Mammary epithelial cell (primary cell): ENCODE data around the gene GPAM.

ENCODE experiments used
- EZH2 ChIP-seq: IDR thresholded peaks from 2 replicates; pipeline ENCODE4 v1.6.1; 2012; ENCODE audit warnings: low read length, inconsistent platforms, borderline replicate concordance
- TF ChIP-seq, protein P1 (sequence below), 2 donors: IDR thresholded peaks in 1 of 2; conservative IDR thresholded peaks in 1 of 2; 2 replicates each; pipeline ENCODE4 v1.5.1; 2011 to 2012; ENCODE audit warnings: inconsistent platforms in 2 of 2, low read length in 2 of 2, mild to moderate bottlenecking in 2 of 2, control low read depth in 1 of 2, low read depth in 1 of 2; ENCODE audit not compliant: insufficient read depth in 1 of 2; ENCODE audit errors: extremely low read depth in 1 of 2

GRCh38 chr10:112209684-112210131 lies 26.1 kb upstream of the GPAM start:
- TF ChIP-seq, protein P1, sequence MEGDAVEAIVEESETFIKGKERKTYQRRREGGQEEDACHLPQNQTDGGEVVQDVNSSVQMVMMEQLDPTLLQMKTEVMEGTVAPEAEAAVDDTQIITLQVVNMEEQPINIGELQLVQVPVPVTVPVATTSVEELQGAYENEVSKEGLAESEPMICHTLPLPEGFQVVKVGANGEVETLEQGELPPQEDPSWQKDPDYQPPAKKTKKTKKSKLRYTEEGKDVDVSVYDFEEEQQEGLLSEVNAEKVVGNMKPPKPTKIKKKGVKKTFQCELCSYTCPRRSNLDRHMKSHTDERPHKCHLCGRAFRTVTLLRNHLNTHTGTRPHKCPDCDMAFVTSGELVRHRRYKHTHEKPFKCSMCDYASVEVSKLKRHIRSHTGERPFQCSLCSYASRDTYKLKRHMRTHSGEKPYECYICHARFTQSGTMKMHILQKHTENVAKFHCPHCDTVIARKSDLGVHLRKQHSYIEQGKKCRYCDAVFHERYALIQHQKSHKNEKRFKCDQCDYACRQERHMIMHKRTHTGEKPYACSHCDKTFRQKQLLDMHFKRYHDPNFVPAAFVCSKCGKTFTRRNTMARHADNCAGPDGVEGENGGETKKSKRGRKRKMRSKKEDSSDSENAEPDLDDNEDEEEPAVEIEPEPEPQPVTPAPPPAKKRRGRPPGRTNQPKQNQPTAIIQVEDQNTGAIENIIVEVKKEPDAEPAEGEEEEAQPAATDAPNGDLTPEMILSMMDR (conservative IDR thresholded peaks at IDR 0.05 in 1 of 2, IDR thresholded peaks at IDR 0.05 in 1 of 2; ENCODE audit: extremely low read depth in 1 of 2, insufficient read depth in 1 of 2, low read depth in 1 of 2, low read length in 2 of 2) = no peak
- no peak for TF ChIP-seq EZH2
